SK-N-SH treated with all-trans-retinoic acid at 6 μM for 48 hours (cell line): ENCODE measurements around the gene CDC5L.

ENCODE experiments used
- ATAC-seq: fragments of 200-7000 bp; cut with Tn5 transposase; 3 replicates; pipeline ENCODE4 v1.9.1; 2020; ENCODE audit warnings: mild to moderate bottlenecking, moderate library complexity
- ARNTL ChIP-seq: fragments of 450-650 bp; formaldehyde crosslinking; IDR thresholded peaks from 2 replicates; pipeline ENCODE4 v1.5.0; 2020; ENCODE audit warnings: low read depth, mild to moderate bottlenecking, moderate library complexity, borderline replicate concordance
- CSDC2 ChIP-seq: fragments of 250-450 bp; sonication (Bioruptor Pico); IDR thresholded peaks from 2 replicates; pipeline ENCODE4 v1.5.0; 2020; ENCODE audit warnings: mild to moderate bottlenecking, moderate library complexity
- ESRRG ChIP-seq: fragments of 250-450 bp; sonication (Bioruptor Pico); IDR thresholded peaks from 2 replicates; pipeline ENCODE4 v1.6.1; 2021; ENCODE audit warnings: mild to moderate bottlenecking
- GLIS3 ChIP-seq: fragments of 250-450 bp; sonication (Bioruptor Pico); IDR thresholded peaks from 2 replicates; pipeline ENCODE4 v1.5.0; 2020; ENCODE audit warnings: mild to moderate bottlenecking, moderate library complexity
- ISL1 ChIP-seq: fragments of 250-450 bp; sonication (Bioruptor Pico); IDR thresholded peaks from 2 replicates; pipeline ENCODE4 v2.1.2; 2022; ENCODE audit warnings: mild to moderate bottlenecking, moderate library complexity
- OSR1 ChIP-seq: fragments of 250-450 bp; sonication (Bioruptor Pico); IDR thresholded peaks from 2 replicates; pipeline ENCODE4 v1.8.0; 2022; ENCODE audit warnings: moderate library complexity, mild to moderate bottlenecking, inconsistent platforms
- PPARA ChIP-seq: fragments of 250-450 bp; sonication (Bioruptor Pico); IDR thresholded peaks from 2 replicates; pipeline ENCODE4 v1.5.0; 2020; ENCODE audit warnings: mild to moderate bottlenecking, borderline replicate concordance
- RARB ChIP-seq: fragments of 250-450 bp; sonication (Bioruptor Pico); IDR thresholded peaks from 2 replicates; pipeline ENCODE4 v1.8.0; 2021; ENCODE audit warnings: mild to moderate bottlenecking, moderate library complexity
- SNAI2 ChIP-seq: fragments of 250-450 bp; sonication (Bioruptor Pico); IDR thresholded peaks from 2 replicates; pipeline ENCODE4 v1.5.0; 2020; ENCODE audit warnings: mild to moderate bottlenecking, moderate library complexity
- TCF4 ChIP-seq: fragments of 250-450 bp; sonication (Bioruptor Pico); IDR thresholded peaks from 2 replicates; pipeline ENCODE4 v1.8.0; 2021; ENCODE audit warnings: mild to moderate bottlenecking, moderate library complexity, borderline replicate concordance
- TOX ChIP-seq: fragments of 250-450 bp; sonication (Bioruptor Pico); IDR thresholded peaks from 2 replicates; pipeline ENCODE4 v1.8.0; 2021; ENCODE audit warnings: mild to moderate bottlenecking, moderate library complexity, borderline replicate concordance
- ZC3H10 ChIP-seq: fragments of 250-450 bp; sonication (Bioruptor Pico); IDR thresholded peaks from 2 replicates; pipeline ENCODE4 v1.5.1; 2021; ENCODE audit warnings: mild to moderate bottlenecking, moderate library complexity
- ZFP3 ChIP-seq: fragments of 250-450 bp; sonication (Bioruptor Pico); IDR thresholded peaks from 2 replicates; pipeline ENCODE4 v1.5.0; 2020; ENCODE audit warnings: mild to moderate bottlenecking, moderate library complexity
- ZFP30 ChIP-seq: fragments of 450-650 bp; formaldehyde crosslinking; IDR thresholded peaks from 2 replicates; pipeline ENCODE4 v1.5.0; 2022; ENCODE audit warnings: mild to moderate bottlenecking, moderate library complexity
- ZNF565 ChIP-seq: fragments of 450-650 bp; formaldehyde crosslinking; conservative IDR thresholded peaks from 2 replicates; pipeline ENCODE4 v1.5.0; 2020; ENCODE audit warnings: low read depth, mild to moderate bottlenecking, moderate library complexity
- ZNF70 ChIP-seq: fragments of 450-650 bp; formaldehyde crosslinking; IDR thresholded peaks from 2 replicates; pipeline ENCODE4 v1.5.0; 2020; ENCODE audit warnings: mild to moderate bottlenecking, moderate library complexity
- ZNF8 ChIP-seq: fragments of 450-650 bp; formaldehyde crosslinking; IDR thresholded peaks from 2 replicates; pipeline ENCODE4 v1.5.0; 2020; ENCODE audit warnings: mild to moderate bottlenecking, moderate library complexity
- TF ChIP-seq, protein P1 (sequence below): fragments of 250-450 bp; sonication (Bioruptor Pico); IDR thresholded peaks from 2 replicates; pipeline ENCODE4 v1.5.0; 2020; ENCODE audit warnings: mild to moderate bottlenecking, moderate library complexity
- TF ChIP-seq, protein P2 (sequence below): fragments of 250-450 bp; sonication (Bioruptor Pico); IDR thresholded peaks from 2 replicates; pipeline ENCODE4 v1.8.0; 2020; ENCODE audit warnings: mild to moderate bottlenecking, moderate library complexity, borderline replicate concordance
- TF ChIP-seq, protein P3 (sequence below): fragments of 250-450 bp; sonication (Bioruptor Pico); IDR thresholded peaks from 2 replicates; pipeline ENCODE4 v1.8.0; 2021; ENCODE audit warnings: low read depth, mild to moderate bottlenecking, moderate library complexity, borderline replicate concordance
- TF ChIP-seq, protein P4 (sequence below): fragments of 250-450 bp; sonication (Bioruptor Pico); IDR thresholded peaks from 2 replicates; pipeline ENCODE4 v1.5.1; 2020; ENCODE audit warnings: low read depth, mild to moderate bottlenecking, moderate library complexity
- TF ChIP-seq, protein P5 (sequence below): fragments of 250-450 bp; sonication (Bioruptor Pico); IDR thresholded peaks from 2 replicates; pipeline ENCODE4 v1.5.1; 2021; ENCODE audit warnings: mild to moderate bottlenecking, moderate library complexity

Gene CDC5L

DNA sequence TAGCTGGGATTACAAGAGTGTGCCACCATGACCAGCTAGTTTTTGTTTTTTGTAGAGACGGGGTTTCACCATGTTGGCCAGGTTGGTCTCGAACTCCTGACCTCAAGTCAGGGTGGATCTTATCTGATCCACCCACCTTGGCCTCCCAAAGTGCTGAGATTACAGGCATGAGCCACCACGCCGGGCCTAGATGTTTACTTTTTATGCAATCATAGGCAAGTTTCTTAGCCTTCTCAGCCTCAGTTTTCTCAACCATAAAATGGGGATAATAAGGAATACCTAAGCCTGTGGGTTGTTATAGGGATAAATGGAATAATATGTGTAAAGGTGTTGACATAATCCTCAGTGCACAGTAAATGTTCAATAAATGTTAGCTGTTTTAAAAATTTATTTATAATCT is 35.2 kb upstream of the CDC5L start:
- no peak for ATAC-seq
- TF ChIP-seq, protein P1, sequence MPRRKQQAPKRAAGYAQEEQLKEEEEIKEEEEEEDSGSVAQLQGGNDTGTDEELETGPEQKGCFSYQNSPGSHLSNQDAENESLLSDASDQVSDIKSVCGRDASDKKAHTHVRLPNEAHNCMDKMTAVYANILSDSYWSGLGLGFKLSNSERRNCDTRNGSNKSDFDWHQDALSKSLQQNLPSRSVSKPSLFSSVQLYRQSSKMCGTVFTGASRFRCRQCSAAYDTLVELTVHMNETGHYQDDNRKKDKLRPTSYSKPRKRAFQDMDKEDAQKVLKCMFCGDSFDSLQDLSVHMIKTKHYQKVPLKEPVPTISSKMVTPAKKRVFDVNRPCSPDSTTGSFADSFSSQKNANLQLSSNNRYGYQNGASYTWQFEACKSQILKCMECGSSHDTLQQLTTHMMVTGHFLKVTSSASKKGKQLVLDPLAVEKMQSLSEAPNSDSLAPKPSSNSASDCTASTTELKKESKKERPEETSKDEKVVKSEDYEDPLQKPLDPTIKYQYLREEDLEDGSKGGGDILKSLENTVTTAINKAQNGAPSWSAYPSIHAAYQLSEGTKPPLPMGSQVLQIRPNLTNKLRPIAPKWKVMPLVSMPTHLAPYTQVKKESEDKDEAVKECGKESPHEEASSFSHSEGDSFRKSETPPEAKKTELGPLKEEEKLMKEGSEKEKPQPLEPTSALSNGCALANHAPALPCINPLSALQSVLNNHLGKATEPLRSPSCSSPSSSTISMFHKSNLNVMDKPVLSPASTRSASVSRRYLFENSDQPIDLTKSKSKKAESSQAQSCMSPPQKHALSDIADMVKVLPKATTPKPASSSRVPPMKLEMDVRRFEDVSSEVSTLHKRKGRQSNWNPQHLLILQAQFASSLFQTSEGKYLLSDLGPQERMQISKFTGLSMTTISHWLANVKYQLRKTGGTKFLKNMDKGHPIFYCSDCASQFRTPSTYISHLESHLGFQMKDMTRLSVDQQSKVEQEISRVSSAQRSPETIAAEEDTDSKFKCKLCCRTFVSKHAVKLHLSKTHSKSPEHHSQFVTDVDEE (CRISPR knock-in tag): no peak
- TF ChIP-seq ISL1 (CRISPR knock-in tag) (no peak), ZC3H10 (CRISPR knock-in tag) (no peak), ZNF565 (CRISPR knock-in tag) (no peak), TCF4 (CRISPR knock-in tag) (no peak), ARNTL (CRISPR knock-in tag) (no peak), RARB (no peak), PPARA (CRISPR knock-in tag) (no peak), ESRRG (CRISPR knock-in tag) (no peak), TOX (CRISPR knock-in tag) (no peak), ZNF8 (no peak), ZNF70 (CRISPR knock-in tag) (no peak), CSDC2 (CRISPR knock-in tag) (no peak), ZFP30 (CRISPR knock-in tag) (no peak), ZFP3 (CRISPR knock-in tag) (no peak), OSR1 (CRISPR knock-in tag) (no peak)
- TF ChIP-seq, protein P2, sequence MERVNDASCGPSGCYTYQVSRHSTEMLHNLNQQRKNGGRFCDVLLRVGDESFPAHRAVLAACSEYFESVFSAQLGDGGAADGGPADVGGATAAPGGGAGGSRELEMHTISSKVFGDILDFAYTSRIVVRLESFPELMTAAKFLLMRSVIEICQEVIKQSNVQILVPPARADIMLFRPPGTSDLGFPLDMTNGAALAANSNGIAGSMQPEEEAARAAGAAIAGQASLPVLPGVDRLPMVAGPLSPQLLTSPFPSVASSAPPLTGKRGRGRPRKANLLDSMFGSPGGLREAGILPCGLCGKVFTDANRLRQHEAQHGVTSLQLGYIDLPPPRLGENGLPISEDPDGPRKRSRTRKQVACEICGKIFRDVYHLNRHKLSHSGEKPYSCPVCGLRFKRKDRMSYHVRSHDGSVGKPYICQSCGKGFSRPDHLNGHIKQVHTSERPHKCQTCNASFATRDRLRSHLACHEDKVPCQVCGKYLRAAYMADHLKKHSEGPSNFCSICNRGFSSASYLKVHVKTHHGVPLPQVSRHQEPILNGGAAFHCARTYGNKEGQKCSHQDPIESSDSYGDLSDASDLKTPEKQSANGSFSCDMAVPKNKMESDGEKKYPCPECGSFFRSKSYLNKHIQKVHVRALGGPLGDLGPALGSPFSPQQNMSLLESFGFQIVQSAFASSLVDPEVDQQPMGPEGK (CRISPR knock-in tag): no peak
- TF ChIP-seq, protein P3, sequence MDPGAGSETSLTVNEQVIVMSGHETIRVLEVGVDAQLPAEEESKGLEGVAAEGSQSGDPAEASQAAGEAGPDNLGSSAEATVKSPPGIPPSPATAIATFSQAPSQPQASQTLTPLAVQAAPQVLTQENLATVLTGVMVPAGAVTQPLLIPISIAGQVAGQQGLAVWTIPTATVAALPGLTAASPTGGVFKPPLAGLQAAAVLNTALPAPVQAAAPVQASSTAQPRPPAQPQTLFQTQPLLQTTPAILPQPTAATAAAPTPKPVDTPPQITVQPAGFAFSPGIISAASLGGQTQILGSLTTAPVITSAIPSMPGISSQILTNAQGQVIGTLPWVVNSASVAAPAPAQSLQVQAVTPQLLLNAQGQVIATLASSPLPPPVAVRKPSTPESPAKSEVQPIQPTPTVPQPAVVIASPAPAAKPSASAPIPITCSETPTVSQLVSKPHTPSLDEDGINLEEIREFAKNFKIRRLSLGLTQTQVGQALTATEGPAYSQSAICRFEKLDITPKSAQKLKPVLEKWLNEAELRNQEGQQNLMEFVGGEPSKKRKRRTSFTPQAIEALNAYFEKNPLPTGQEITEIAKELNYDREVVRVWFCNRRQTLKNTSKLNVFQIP (CRISPR knock-in tag): no peak
- TF ChIP-seq, protein P4, sequence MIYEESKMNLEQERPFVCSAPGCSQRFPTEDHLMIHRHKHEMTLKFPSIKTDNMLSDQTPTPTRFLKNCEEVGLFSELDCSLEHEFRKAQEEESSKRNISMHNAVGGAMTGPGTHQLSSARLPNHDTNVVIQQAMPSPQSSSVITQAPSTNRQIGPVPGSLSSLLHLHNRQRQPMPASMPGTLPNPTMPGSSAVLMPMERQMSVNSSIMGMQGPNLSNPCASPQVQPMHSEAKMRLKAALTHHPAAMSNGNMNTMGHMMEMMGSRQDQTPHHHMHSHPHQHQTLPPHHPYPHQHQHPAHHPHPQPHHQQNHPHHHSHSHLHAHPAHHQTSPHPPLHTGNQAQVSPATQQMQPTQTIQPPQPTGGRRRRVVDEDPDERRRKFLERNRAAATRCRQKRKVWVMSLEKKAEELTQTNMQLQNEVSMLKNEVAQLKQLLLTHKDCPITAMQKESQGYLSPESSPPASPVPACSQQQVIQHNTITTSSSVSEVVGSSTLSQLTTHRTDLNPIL (CRISPR knock-in tag): no peak
- TF ChIP-seq, protein P5, sequence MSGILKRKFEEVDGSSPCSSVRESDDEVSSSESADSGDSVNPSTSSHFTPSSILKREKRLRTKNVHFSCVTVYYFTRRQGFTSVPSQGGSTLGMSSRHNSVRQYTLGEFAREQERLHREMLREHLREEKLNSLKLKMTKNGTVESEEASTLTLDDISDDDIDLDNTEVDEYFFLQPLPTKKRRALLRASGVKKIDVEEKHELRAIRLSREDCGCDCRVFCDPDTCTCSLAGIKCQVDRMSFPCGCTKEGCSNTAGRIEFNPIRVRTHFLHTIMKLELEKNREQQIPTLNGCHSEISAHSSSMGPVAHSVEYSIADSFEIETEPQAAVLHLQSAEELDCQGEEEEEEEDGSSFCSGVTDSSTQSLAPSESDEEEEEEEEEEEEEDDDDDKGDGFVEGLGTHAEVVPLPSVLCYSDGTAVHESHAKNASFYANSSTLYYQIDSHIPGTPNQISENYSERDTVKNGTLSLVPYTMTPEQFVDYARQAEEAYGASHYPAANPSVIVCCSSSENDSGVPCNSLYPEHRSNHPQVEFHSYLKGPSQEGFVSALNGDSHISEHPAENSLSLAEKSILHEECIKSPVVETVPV: no peak

DNA sequence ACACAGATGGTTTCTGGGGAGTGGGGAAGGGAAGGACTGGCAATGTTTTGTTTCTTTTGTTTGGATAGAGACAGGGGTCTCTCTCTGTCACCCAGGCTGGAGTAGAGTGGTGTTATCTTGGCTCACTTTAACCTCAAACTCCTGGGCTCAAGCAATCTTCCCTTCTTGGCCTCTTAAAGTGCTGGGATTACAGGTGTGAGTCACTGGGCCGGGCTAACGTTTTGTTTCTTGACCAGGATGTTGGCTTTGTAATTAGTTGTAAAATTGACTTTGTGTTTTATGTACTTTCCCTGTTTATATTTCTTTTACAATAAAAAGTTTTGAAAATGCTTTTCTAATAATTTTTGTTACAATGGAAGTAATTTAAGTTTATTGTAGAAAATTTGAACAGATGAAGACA is 34.2 kb upstream of the CDC5L start:
- no peak for TF ChIP-seq ZNF565 (CRISPR knock-in tag)
- no peak for TF ChIP-seq ZC3H10 (CRISPR knock-in tag)
- no peak for TF ChIP-seq OSR1 (CRISPR knock-in tag)
- TF ChIP-seq GLIS3: no peak
- TF ChIP-seq, protein P3 (CRISPR knock-in tag): no peak
- no peak for TF ChIP-seq SNAI2
- TF ChIP-seq ISL1 (CRISPR knock-in tag): no peak
- TF ChIP-seq ZNF8: no peak
- TF ChIP-seq, protein P4 (CRISPR knock-in tag): no peak
- no peak for ATAC-seq
